ENCODE measurements around the gene CUX1. TPM values are rescaled to one million over a fixed set of nuclear protein-coding genes. Genes with fewer than 3 reads are reported as not detected.

Gene CUX1
- total and polyA plus RNA-seq, 10 of the 15 experiments (the other 5 are each of a cell fraction or from before 2014, with no cell fraction given): 6.1 to 48.6 (median 25.9) TPM

DNA sequence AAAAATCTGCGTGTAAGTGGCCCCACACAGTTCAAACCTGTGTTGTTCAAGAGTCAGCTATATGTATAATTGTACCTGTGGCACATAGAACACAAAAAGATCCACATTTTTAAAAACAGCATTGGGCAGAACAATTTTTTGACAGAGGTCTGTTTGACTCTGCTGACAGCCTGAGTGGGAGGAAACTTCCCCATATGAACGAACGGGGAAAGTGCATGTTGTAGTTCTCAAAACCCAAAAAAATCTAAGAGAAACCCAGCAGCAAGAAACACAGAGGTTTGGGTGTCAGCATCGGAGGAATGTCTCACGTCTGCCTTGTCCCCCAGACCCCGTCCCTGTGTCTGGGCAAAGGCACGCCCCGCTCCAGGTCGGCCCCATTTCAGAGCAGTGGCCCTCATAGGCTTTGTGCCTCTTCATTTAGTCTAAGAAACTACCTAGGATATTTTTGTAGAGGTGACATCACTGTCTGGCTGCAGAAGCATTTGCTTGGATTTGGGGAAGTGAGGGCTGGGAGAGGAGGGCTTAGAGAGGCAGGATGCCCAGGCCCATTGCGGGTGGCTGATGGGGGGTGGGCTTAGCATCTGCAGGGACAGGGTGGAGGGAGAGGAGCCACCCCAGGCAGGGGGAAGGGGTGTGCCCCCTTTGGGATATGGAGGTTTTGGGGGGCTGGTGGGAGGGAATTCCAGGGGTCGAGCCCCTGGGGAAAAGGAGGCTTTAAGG lies 11.0 kb downstream of the CUX1 start:
- ATAC-seq (no peak), DNase-seq (ENCODE audit: low read depth, low spot score) (no peak), FAIRE-seq (no peak)
- CTCF ChIA-PET: no interaction called here
- RAD21 ChIA-PET (ENCODE audit: unreplicated experiment): interaction anchor here (1.6 kb wide), 1 partner anchor 28 kb away, joined by 5 read pairs; no protein-coding TSS in a partner anchor
- no peaks in the 10 kb centered on the region for H3K27me3 ChIP-seq (replicated peaks in 1 of 2; ENCODE audit: control insufficient read depth in 2 of 2, insufficient read depth in 2 of 2, low read length in 1 of 2)
- 82% methylated on average over 10 of the region's 11 CpGs for WGBS (ENCODE audit: insufficient coverage, insufficient replicate concordance, low lambda C conversion rate, missing lambda C conversion rate)
- no peaks in the 10 kb centered on the region; the same call in 1 of the 2 replicates for H4K20me1 ChIP-seq (ENCODE audit: control insufficient read depth, insufficient read depth)
- peaks cover 60% of the 10 kb centered on the region for H3K79me2 ChIP-seq (ENCODE audit: control insufficient read depth, insufficient read depth, low read length)
- no peak overlapping the region for H3K9ac ChIP-seq (ENCODE audit: control insufficient read depth, insufficient read depth, low read length)
- POLR2A ChIA-PET: interaction anchor here (0.7 to 1.1 kb wide), 2 partner anchors 21 to 130 kb away, joined by 3 to 7 read pairs; no protein-coding TSS in a partner anchor
- intact Hi-C loops (cut with micrococcal nuclease; ENCODE audit: unreplicated experiment): no loop called here
- no peak overlapping the region for H3K4me3 ChIP-seq
- SMC1A ChIA-PET (ENCODE audit: uncharacterized antibody, unreplicated experiment): interaction anchor here (1.0 to 1.8 kb wide), 2 partner anchors 10 to 209 kb away, joined by 3 to 7 read pairs; no protein-coding TSS in a partner anchor
- in situ Hi-C loops (cut with MboI): no loop called here
- no TSS peak for BruUV-seq (replicated peaks)
- no peaks in the 10 kb centered on the region for H3K4me1 ChIP-seq (ENCODE audit: control insufficient read depth, insufficient read depth, low read length)
- no peak overlapping the region for H3K4me2 ChIP-seq (ENCODE audit: control insufficient read depth, insufficient read depth)
- TF ChIP-seq MEF2A (IDR thresholded peaks at IDR 0.05; ENCODE audit: insufficient read depth, low read depth, low read length) (no peak), SPI1 (IDR thresholded peaks at IDR 0.05; ENCODE audit: borderline replicate concordance, insufficient read depth, low read depth, low read length) (peak; percentile 18; the same call in 1 of the 2 replicates)
- TF ChIP-seq, protein P1, sequence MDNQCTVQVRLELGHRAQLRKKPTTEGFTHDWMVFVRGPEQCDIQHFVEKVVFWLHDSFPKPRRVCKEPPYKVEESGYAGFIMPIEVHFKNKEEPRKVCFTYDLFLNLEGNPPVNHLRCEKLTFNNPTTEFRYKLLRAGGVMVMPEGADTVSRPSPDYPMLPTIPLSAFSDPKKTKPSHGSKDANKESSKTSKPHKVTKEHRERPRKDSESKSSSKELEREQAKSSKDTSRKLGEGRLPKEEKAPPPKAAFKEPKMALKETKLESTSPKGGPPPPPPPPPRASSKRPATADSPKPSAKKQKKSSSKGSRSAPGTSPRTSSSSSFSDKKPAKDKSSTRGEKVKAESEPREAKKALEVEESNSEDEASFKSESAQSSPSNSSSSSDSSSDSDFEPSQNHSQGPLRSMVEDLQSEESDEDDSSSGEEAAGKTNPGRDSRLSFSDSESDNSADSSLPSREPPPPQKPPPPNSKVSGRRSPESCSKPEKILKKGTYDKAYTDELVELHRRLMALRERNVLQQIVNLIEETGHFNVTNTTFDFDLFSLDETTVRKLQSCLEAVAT (IDR thresholded peaks at IDR 0.05): no peak
- TF ChIP-seq, protein P2, sequence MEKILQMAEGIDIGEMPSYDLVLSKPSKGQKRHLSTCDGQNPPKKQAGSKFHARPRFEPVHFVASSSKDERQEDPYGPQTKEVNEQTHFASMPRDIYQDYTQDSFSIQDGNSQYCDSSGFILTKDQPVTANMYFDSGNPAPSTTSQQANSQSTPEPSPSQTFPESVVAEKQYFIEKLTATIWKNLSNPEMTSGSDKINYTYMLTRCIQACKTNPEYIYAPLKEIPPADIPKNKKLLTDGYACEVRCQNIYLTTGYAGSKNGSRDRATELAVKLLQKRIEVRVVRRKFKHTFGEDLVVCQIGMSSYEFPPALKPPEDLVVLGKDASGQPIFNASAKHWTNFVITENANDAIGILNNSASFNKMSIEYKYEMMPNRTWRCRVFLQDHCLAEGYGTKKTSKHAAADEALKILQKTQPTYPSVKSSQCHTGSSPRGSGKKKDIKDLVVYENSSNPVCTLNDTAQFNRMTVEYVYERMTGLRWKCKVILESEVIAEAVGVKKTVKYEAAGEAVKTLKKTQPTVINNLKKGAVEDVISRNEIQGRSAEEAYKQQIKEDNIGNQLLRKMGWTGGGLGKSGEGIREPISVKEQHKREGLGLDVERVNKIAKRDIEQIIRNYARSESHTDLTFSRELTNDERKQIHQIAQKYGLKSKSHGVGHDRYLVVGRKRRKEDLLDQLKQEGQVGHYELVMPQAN (conservative IDR thresholded peaks at IDR 0.05): no peak
- TF ChIP-seq, protein P3, sequence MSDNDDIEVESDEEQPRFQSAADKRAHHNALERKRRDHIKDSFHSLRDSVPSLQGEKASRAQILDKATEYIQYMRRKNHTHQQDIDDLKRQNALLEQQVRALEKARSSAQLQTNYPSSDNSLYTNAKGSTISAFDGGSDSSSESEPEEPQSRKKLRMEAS (IDR thresholded peaks at IDR 0.05; ENCODE audit: low read depth, low read length): no peak
- no peaks in the 10 kb centered on the region for H3K9me3 ChIP-seq (replicated peaks; ENCODE audit: control insufficient read depth, insufficient read depth, low read length)
- no peak overlapping the region for H2AFZ ChIP-seq (ENCODE audit: control insufficient read depth, low read depth, low read length)
- H3K27ac ChIP-seq (ENCODE audit: control insufficient read depth, insufficient read depth): no peak overlapping the region
- peaks cover 1 to 7% of the 10 kb centered on the region in 2 experiments; a peak in 2 of 4 replicates for H3K36me3 ChIP-seq (ENCODE audit: control insufficient read depth in 2 of 2, insufficient read depth in 2 of 2, low read length in 1 of 2)
